DMS 273 (cell line): Measurements from ENCODE around the gene GAK.

Experiments used
- DNase-seq: peaks from one replicate; lab custom pipeline; 2025; ENCODE audit not compliant: unreplicated experiment; lab: John Stamatoyannopoulos, UW

GAK gene

GRCh38 chr4:874971-875817 lies 56.9 kb downstream of the GAK start:
- DNase-seq = no peak

GRCh38 chr4:874056-874455 lies 58.1 kb downstream of the GAK start:
- DNase-seq = no peak

- no peak for DNase-seq
Measured at GRCh38 chr4:872241-872981, 59.7 kb downstream of the GAK start.

- DNase-seq = no peak
Measured at GRCh38 chr4:871484-871883, 60.6 kb downstream of the GAK start.

- no peak for DNase-seq
Measured at GRCh38 chr4:870951-871350, 61.2 kb downstream of the GAK start.

- no peak for DNase-seq
Measured at GRCh38 chr4:869776-870175, 62.3 kb downstream of the GAK start.

- DNase-seq = no peak
Measured at GRCh38 chr4:868421-868820, 63.7 kb downstream of the GAK start.

GRCh38 chr4:867526-868250 lies 64.4 kb downstream of the GAK start:
- DNase-seq = no peak

GRCh38 chr4:866761-867390 lies 65.2 kb downstream of the GAK start:
- DNase-seq = no peak

GRCh38 chr4:866068-866760 lies 65.9 kb downstream of the GAK start:
- no peak for DNase-seq

GRCh38 chr4:865572-865971 lies 66.5 kb downstream of the GAK start:
- DNase-seq = no peak

- DNase-seq = no peak
Measured at GRCh38 chr4:865121-865465, 67.0 kb downstream of the GAK start.

GRCh38 chr4:864456-865120 lies 67.5 kb downstream of the GAK start:
- no peak for DNase-seq

- no peak for DNase-seq
Measured at GRCh38 chr4:860561-860960, 71.6 kb downstream of the GAK start.

GRCh38 chr4:859496-859895 lies 72.6 kb downstream of the GAK start:
- DNase-seq = no peak

- DNase-seq = no peak
Measured at GRCh38 chr4:858831-859451, 73.2 kb downstream of the GAK start.

GRCh38 chr4:858041-858481 lies 74.1 kb downstream of the GAK start:
- DNase-seq = no peak

GRCh38 chr4:857461-857860 lies 74.7 kb downstream of the GAK start:
- DNase-seq = no peak

- no peak for DNase-seq
Measured at GRCh38 chr4:856225-856901, 75.8 kb downstream of the GAK start.
